HuH-7.5 (cell line): ENCODE data around the gene EYA4.

ENCODE experiments used
- DNase-seq: peaks from one replicate; pipeline ENCODE4 v3.0.0; 2011; ENCODE audit warnings: low spot score

Gene EYA4

DNA sequence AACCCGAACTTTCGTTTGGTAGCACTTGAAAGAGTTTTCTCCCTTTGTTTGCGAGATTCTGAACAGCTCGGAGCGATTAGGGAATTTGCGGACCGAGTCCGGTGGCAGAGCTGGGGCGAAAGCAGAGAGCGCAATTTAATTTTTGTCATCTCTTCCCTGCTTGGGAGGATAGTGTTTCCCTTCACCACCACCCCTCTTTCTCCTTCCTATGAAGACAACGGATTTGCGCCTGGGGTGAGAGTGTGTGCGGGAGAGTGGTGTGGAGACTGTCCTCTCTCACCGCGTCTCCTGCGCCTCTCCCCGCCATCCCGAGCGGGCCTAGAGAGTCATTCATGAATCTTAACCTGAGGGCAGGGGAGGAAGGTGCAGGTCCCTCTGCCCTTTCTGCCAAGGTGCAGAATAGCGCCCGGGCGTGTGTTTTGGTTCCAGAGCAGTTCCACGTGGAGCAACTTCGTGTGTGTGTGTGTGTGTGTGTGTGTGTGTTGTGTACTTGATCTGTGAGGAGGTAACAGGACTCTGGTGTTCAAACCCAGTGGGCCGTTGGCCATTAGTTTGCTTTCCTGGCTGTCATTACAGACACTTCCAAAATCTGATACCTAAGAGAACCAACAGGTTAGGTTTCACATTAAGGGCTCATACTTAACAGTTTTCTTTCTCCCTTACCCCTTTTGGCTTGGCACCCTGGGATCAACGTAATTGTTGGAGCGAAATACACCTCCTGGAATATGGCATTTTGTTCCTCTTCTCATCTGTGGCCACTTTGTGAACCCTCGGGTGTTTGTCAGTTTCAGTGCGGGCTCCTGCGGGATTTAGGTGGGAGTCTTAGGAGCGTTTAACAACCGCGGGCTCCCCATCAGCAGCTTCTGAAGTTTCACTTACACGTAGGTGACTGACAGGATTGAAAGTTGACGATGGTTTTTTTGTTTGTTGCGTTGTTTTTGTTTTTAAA lies 1.8 kb downstream of the EYA4 start:
- DNase-seq = peak; percentile 25

DNA sequence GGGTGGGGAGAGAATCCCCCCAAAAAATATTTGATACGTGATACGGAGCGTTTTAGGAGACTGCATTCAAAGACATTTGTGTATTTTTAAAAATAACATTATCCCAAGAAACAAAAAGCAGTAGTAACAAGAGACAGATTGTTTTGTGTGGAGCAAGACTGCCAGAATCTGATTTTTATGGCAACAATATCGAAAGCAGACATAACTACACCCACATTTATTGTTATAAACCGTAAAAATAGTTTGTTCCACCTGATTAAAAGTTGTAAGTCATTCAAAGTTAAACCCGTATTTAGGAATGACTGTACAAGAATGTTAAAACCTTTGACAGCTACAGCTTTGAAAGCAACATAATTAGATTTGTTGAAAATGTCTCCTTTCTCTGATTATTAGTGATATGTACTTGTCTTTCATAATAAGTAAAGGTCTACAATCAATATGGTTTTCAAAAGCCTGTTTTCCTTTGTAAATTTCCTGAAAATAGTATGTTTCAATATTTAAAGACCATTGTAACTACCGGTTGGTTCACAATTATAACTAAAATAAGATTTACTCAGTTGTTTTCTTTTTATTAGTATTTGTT lies 2.7 kb downstream of the EYA4 start:
- DNase-seq = no peak

DNA sequence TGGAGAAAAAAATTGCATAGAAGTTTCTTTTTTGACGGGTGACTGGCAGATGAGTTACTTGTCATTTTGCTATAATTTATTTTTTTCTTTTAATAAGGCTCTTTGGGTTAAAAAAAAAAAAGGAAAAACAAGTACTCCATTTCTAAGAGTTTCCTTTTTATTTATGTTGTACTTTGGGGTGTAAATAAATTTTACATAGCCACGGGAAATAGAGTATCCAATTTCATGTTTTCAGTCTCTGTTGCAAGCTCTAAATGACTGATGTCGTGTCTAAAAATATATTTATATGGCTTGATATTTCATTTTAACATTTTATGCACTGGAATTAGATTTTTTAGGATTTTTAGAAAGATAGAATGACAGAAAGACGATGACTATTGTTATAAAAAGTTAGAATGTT lies 3.4 kb downstream of the EYA4 start:
- DNase-seq = no peak

DNA sequence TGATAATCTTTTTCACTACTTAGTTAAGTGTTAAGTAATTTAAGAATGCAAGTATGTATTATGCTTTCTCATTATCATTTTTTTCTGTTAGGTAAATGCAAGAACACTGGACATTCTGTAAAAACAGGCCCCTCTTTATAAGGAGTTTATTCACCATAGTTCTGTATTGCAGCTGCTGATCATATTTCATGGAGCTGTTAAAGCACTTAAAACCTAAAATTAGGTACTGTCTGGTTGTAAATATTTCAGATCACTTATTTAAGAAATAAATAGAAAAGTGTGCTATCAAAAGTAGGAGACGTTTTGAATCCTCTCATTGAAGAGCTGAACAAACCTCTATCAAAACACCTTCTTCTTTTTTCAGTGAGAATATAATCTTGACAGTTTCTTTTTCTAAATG lies 3.9 kb downstream of the EYA4 start:
- DNase-seq = no peak

DNA sequence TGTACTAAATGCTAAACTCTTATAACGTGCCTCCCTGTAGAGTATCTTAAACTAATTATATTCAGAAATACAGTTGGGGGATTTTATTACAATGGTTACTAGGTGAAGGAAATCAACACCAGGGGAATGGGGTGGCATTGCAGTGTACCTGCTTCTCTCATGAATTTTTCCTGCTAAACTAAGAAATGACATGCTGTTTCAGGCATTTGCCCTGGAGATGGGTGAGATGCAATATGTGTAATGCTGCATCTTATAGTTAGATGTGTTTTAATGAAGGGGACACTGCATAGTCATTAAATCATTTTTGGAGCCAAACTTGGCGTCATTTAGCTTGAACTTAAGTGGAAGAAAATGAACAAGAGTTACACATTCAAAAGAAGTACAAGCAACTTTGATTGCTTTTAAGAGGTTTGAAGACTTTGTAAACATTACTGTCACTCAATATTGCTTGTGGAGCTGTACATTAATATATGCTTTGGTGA lies 4.3 kb downstream of the EYA4 start:
- no peak for DNase-seq

DNA sequence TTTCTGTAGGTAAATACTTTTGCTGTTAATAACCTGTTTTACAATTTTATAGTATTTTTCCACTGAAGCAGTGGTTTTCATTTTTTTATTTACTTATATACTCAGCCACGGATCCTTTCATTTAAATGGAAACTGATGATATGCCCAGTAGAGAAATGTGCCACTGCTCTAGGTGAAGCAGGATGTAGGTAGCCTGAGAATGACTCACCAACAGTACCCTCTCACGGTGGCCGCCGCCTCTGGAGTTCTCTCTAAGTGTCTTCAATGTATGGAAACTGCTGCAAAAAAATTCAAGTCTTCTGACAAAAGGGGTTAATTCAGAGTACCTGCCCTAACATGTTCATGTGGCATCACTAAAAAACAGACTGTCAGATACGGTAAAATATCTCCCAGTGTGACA lies 6.4 kb downstream of the EYA4 start:
- DNase-seq = no peak

DNA sequence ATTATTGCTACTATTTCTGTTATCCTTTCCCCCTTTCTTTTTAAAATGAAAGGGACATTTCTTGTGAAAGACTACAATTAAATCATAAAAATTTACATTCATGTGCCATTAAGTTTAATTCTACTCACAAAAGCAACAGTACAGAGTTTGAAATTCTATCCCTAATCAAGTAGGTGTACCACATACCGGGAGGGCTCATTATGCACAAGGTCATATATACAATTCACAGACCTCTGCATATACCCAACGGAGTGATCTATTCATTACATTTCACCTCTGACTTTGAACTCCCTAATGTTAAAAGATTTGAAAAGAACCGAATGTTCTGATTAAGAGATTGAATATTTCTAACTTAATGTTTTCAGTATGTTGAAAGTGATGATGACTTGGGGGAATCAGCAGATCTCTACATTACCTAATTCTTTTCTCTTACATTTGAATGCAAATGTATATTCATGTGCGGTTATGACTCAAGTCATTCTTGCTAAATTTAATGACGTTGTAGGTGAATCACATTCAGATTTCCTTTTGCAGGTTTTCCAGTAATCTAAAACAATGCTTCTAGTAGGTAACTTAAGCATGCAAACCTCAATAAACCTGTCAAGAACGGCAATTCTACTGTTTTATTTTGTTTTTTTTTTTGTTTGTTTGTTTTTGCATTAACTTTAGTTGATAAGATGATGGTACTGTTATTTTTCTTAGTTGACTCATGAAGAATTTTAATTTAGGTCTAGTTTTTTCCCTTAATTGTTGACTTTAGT lies 7.3 kb downstream of the EYA4 start:
- DNase-seq = no peak

DNA sequence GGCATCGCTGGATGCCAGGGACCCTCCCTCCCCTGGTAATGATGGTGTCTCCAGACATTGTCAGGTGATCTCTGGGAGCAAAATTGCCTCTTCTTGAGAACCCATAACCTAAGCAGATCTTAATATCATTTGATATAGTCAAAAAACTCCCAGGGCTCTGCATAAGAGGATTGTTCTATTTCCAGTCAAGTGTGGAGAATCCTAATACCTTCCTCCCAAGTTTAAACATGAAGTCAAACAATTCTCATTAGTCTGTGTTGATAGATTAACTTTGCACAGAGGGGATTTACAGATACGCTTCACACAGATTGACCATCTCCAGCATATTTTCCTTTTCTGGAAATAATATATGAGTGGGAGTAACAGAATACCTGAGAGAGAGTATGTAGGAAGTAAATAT lies 10.5 kb downstream of the EYA4 start:
- DNase-seq = no peak

DNA sequence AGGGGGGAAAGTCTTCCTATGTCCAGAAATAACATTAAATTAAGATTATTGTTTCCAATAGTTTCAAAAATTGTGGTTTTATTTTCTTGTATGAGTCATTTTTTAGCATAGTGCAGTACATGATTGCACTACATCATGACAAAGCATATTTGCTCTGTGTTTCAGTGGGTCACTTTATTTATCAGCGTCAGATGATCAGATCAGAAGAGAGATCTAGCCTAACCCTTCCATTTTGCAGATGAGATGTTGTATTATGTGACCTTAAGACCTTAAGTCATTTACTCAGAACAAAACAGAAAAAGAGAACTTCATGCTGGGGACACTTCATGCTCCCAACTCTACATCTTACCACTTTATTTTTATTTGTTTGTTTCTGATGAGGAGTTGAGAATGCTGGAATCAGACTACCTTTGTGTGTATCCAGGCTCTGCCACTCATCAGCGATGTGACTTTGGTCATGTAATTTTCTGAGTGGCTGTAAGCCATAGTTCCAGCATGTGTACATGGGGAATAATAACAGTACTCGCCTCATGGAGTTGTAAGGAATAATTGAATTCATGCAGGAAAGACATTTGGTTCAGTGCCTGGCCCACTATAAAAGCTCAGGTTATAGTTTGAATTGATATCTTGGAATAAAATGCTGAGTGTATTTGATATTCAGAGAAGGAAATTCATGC lies 13.5 kb downstream of the EYA4 start:
- no peak for DNase-seq

DNA sequence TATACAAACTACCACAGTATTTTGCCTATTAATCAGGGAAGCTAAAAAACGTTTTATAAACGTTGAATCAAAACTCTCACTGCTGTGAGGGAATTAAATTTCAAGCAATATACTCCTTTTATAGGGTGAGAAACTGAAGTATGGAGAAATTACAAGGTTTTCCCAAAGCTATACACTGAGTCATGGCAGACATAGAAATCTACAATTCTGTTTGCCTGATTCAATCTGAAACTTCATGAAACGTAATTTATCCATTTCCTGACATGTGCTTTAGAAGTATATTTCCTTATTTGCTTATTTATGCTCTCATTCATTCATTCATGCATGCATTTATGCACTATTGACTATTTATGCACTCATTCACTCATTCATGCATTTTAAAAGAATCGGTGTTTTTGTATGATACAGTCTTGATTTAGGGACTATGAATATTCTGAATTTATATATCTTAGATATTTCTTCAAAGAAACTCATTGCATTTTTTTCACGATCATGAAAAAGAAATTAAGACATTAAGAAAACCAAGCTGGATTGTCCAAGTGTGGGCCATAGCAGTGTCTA lies 16.5 kb downstream of the EYA4 start:
- no peak for DNase-seq

DNA sequence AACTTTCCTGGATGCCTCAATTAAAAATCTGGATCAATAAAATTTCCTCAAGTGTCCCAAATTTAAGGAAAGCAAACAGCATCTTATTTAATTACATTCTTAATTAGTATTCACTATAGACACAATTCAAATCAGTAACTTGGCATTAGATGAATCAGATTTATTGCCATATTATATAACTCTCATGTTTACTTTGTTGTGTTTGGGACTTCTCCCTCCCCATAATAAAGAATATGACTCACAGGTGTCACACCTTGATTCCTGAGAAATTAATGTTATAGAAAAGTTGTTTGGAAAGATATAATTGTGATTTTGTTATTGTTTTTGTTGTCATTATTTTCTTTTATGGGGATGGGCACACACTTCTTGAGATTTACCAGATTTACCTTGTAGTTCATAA lies 18.4 kb downstream of the EYA4 start:
- no peak for DNase-seq

DNA sequence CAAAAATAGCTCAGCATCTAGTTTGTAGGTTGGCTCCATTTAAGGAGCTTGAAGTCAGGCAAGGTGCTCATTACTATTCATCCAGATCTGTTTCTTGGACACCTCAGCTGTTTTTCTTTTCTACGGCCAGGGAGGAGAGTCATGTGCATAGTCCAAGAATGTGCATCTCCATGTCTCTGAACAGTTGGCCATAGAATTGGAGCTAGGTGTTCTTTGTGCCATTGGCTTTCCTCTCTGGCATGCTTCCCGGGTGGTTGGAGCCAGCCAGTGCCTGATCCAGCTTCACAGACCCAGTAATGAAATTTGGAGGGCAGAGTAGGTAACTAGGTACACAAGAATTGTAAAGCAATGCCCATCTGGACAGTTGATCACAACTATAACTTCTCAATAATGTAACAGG lies 21.6 kb downstream of the EYA4 start:
- no peak for DNase-seq

DNA sequence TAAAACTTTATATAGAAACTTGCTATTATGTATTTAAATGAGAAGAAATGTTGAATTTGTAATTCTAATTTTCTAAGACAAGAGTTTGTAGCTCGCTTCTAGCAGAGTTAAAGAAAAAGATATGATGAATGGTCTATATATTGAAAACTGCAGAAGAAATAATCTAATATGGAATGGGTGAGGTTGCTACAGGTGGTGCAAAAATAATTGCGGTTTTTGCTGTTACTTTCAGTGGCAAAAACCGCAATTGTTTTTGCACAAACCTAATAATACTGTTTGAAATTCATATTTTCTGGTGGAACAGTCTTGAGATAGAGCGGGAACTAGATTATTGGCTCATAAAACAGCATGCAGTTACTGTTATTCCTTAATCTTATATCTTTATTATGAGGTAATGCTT lies 23.9 kb downstream of the EYA4 start:
- no peak for DNase-seq

DNA sequence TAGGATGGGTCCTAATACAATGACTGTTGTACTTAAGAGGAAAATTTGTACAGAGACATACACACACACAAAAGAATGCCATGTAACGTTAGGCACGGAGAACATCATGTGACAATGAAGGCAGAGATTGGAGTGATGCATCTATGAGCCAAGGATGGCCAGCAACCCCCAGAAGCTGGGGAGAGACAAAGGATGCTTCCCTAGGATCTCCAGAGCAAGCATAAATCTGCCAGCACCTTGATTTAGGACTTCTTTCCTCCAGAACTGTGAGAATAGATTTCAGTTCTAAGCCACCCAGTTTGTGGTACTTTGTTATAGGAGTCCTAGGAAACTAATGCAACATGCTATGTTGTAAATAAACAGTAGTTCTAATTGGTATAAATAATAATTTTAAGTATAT lies 25.0 kb downstream of the EYA4 start:
- DNase-seq = no peak

DNA sequence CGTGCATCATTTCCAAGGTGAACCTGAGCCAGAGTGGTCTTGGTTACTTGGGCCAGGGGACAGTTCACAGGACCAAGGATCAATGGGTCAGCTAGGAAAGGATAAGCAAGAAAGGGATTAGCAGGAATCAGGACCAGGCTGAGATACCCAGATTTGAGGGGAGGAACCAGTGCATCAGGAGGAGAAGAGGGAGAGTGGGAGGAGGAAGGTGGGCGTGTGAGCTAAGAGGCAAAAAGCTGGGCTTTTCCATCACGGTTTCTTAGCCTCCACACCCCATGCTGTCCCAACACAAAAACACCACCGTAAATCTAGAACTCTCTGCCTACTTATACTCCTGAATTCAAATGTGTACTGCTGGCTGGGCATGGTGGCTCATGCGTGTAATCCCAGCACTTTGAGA lies 27.5 kb downstream of the EYA4 start:
- DNase-seq = no peak

DNA sequence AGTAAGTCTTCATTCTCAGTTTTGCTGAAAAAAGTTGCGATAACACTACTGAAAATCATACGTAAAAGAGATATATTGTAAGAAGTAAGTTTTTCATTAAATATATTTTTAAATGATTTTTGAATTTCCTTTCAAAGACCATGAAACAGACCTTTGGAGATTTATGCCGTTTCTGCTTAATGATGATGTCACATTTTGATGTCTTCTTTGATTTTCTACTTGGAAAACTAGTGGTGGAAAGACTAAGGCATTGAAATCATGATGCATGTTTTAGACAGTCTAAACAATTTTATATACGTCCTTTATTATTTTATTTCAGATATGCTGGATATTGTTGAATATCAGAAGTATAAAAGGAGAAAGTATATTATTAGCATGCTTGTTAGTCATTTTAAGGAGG lies 33.7 kb downstream of the EYA4 start:
- DNase-seq = no peak

DNA sequence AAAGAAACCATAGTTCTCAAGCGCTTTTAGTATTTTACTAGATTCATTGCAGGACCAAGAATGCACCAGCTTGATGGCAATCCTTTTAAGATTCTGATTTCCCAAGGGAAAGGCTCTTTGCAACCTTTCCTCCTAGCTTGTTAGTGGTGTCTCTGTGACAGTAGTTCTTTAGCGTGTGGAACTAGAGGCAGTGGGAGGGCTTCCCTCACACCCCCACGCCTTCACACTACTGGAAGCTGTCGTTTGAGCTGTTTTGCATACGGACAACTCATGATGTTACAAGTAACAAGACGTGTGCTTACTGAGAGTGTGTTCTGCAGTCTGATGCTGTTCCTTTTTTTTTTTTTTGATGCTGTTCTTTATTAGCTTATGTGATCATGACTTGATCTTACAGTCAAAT lies 34.1 kb downstream of the EYA4 start:
- no peak for DNase-seq

DNA sequence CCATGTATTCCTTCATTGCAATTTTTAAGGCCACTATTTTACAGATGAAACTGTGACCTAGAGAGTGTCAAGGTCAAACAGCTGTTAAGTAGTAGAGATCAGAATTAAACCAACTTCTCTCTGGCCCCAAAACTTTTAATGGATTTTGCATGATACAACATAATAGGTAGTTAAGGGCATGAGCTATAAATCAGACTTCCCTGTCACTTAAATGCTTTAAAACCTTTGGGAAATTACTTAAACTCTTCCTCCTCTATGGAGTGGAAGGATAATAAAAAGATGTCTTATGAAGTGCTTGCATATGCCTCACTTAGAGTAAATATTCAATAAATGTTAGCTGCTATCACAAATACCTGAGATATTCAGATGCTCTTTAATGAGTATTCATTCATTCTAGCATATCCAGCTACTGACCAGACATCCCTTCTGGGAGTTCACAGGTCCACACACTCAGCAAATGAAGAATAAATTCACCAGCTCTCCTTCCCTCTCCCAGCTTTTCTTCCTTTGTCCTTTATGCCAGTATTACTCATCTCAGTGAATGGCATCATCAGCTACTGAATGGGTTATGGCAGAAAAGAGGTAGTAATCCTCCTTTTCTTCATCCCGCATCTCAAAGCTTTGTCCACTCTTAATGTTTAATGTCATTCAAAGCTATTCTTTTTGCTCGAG lies 36.2 kb downstream of the EYA4 start:
- no peak for DNase-seq

DNA sequence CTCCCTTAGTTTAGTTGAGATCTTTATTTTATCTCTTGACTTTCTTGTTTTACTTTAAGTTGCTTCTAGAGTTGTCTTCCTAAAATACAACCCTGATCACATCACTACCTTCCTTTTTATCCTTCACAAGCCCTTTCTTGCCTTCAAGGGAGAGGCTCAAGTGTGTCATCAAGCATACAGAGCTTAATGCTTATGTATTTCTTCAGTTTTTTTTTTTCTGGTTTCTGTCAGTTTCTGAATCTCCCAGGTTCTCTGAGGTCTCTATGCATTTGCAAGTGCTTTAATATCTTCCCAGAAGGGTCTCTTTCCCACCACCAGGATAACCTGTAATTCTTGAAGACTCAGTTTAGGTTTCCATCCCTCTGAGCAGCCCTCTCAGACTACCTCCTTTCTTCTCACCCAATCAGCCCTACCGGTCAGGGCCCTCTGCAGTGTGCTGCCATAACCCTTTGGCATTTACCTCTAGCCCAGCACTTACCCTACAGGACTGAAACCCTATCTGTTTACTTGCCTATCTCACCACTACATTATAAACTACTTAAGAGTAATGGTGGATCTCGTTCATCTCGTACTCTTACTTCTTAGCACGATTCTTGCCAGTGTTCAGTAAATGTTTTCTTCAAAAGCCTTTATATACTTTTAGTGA lies 36.9 kb downstream of the EYA4 start:
- DNase-seq = no peak

DNA sequence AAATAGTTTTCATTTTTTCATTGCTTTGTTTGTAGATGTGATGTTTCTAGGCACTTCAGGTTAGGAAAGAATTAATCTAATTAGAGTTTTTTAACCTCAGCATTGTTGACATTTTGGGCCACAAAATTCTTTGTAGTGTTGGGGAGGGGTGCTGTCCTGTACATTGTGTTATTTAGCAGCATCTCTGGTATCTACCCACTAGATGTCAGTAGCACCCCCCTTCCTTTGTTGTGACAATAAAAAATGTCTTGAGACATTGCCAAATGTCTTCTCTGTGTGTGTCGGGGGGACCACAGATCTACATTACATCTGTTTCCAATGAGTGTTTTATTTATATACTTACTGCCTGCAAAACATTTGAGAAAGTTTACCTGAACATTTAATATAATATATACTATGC lies 45.6 kb downstream of the EYA4 start:
- no peak for DNase-seq

DNA sequence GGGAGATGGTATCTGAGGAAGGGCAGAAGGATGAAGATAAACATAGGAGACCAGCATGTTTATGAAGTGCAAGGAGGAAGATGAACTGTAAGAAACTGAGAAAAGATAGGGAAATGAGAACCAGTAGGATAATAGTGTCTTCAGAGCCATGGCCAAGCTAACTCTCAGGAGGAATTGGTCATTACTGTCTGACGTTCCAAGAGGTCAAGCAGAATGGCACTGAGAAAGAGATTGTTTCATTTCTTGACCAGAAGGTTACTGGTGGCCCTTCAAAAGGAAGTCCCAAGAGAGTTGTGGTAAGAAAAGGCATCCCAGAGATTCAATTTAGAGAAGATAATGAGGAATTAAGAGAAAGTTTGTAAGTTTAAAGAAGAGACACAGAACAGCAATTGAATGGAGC lies 47.5 kb downstream of the EYA4 start:
- no peak for DNase-seq
